Thymus (tissue), 11 donors: ENCODE data around the gene DMAC1. TPM values are rescaled to one million over a fixed set of nuclear protein-coding genes. Genes with fewer than 3 reads are reported as not detected.

ENCODE experiments used
- DNase-seq, 9 donors: peaks; one replicate each; pipeline ENCODE4 v3.0.0-alpha.2; 2013; ENCODE audit warnings: low spot score in 9 of 9, low read depth in 6 of 9, missing footprints in 1 of 9
- H3K27ac ChIP-seq, 2 donors: one replicate each; pipeline ENCODE4 v1.5.1; 2013; ENCODE audit warnings: control low read depth in 1 of 2, low read depth in 1 of 2, low read length in 1 of 2, mild to moderate bottlenecking in 1 of 2, moderate library complexity in 1 of 2
- H3K27me3 ChIP-seq, 2 donors: one replicate each; pipeline ENCODE4 v1.5.1; 2013; ENCODE audit warnings: low read length in 1 of 2; ENCODE audit not compliant: control insufficient read depth in 2 of 2, insufficient read depth in 1 of 2
- H3K36me3 ChIP-seq, 2 donors: one replicate each; pipeline ENCODE4 v1.5.1; 2013; ENCODE audit warnings: low read length in 1 of 2, mild to moderate bottlenecking in 1 of 2, moderate library complexity in 1 of 2; ENCODE audit not compliant: control insufficient read depth in 2 of 2, insufficient read depth in 2 of 2
- H3K4me1 ChIP-seq, 2 donors: one replicate each; pipeline ENCODE4 v1.5.1; 2013; ENCODE audit warnings: low read length in 2 of 2; ENCODE audit not compliant: control insufficient read depth in 2 of 2, insufficient read depth in 2 of 2
- H3K4me3 ChIP-seq, 2 donors: one replicate each; pipeline ENCODE4 v1.5.1; 2013; ENCODE audit warnings: low read length in 2 of 2, control low read depth in 1 of 2, mild to moderate bottlenecking in 1 of 2
- H3K9me3 ChIP-seq, 2 donors: one replicate each; pipeline ENCODE4 v1.5.1; 2013; ENCODE audit warnings: low read length in 1 of 2, mild to moderate bottlenecking in 1 of 2; ENCODE audit not compliant: control insufficient read depth in 2 of 2, insufficient read depth in 1 of 2
- WGBS: extraction: QIAGEN DNeasy Blood & Tissue Kit; methylation state at CpG from one replicate; pipeline ENCODE4 v1.1.7; 2013; 5-methylcytosine and 5-hydroxymethylcytosine counted together
- polyA plus RNA-seq: library from polyadenylated mRNA; stranded (reverse); fragments of 200-250 nt; gene quantifications from one replicate; pipeline ENCODE4 v1.2.3, GENCODE V29; 2013
- total RNA-seq: library from RNA; stranded (reverse); fragments of 120-200 nt; gene quantifications from one replicate; pipeline ENCODE4 v1.2.4, GENCODE V29; 2013
- donor health status: healthy.

DMAC1 gene
- total and polyA plus RNA-seq, 2 donors = 26.3 to 149 TPM

- 98% methylated on average over 2 of the region's 2 CpGs for WGBS
- no peak for DNase-seq
- no peak overlapping the region for H3K4me3 ChIP-seq
- no peak overlapping the region for H3K27ac ChIP-seq
- no peaks in the 10 kb centered on the region for H3K36me3 ChIP-seq
- peaks cover 18 to 24% of the 10 kb centered on the region in 2 donors for H3K4me1 ChIP-seq
- no peaks in the 10 kb centered on the region for H3K27me3 ChIP-seq
- no peaks in the 10 kb centered on the region for H3K9me3 ChIP-seq
Measured at GRCh38 chr9:7778851-7779600, 20.6 kb downstream of the DMAC1 start.

- no peak overlapping the region for H3K4me3 ChIP-seq
- no peaks in the 10 kb centered on the region for H3K27me3 ChIP-seq
- no peaks in the 10 kb centered on the region for H3K36me3 ChIP-seq
- no peaks in the 10 kb centered on the region for H3K9me3 ChIP-seq
- 96% methylated on average over 1 of the region's 1 CpG for WGBS
- DNase-seq = no peak
- peaks cover 10 to 12% of the 10 kb centered on the region in 2 donors for H3K4me1 ChIP-seq
- H3K27ac ChIP-seq = no peak overlapping the region
Measured at GRCh38 chr9:7777771-7778170, 21.8 kb downstream of the DMAC1 start.

GRCh38 chr9:7770111-7770510, 29.5 kb downstream of the DMAC1 start:
- H3K27me3 ChIP-seq = no peaks in the 10 kb centered on the region
- H3K4me1 ChIP-seq = no peaks in the 10 kb centered on the region
- H3K4me3 ChIP-seq = no peak overlapping the region
- WGBS = 19% methylated on average over 2 of the region's 2 CpGs
- no peak overlapping the region for H3K27ac ChIP-seq
- no peak for DNase-seq
- no peaks in the 10 kb centered on the region for H3K36me3 ChIP-seq
- no peaks in the 10 kb centered on the region for H3K9me3 ChIP-seq

- 36% methylated on average over 3 of the region's 3 CpGs for WGBS
- Histone ChIP-seq H3K9me3 (no peaks in the 10 kb centered on the region), H3K4me1 (no peaks in the 10 kb centered on the region), H3K4me3 (no peak overlapping the region), H3K36me3 (no peaks in the 10 kb centered on the region), H3K27me3 (no peaks in the 10 kb centered on the region), H3K27ac (no peak overlapping the region)
- no peak for DNase-seq
Measured at GRCh38 chr9:7762600-7762999, 37.0 kb downstream of the DMAC1 start.

GRCh38 chr9:7760014-7760415, 39.6 kb downstream of the DMAC1 start:
- WGBS = 94% methylated on average over 1 of the region's 1 CpG
- H3K27ac ChIP-seq = no peak overlapping the region
- H3K4me1 ChIP-seq = no peaks in the 10 kb centered on the region
- DNase-seq = no peak
- H3K9me3 ChIP-seq = no peaks in the 10 kb centered on the region
- H3K4me3 ChIP-seq = no peak overlapping the region
- no peaks in the 10 kb centered on the region for H3K36me3 ChIP-seq
- H3K27me3 ChIP-seq = no peaks in the 10 kb centered on the region

GRCh38 chr9:7756088-7756487, 43.5 kb downstream of the DMAC1 start:
- no peaks in the 10 kb centered on the region for H3K9me3 ChIP-seq
- H3K4me3 ChIP-seq = no peak overlapping the region
- no peak overlapping the region for H3K27ac ChIP-seq
- H3K27me3 ChIP-seq = no peaks in the 10 kb centered on the region
- peak in 3 of 9 donors; percentile 2 to 31 (median 5) for DNase-seq
- H3K4me1 ChIP-seq = no peaks in the 10 kb centered on the region
- H3K36me3 ChIP-seq = no peaks in the 10 kb centered on the region

- Histone ChIP-seq H3K4me1 (no peaks in the 10 kb centered on the region), H3K27ac (no peak overlapping the region), H3K4me3 (no peak overlapping the region), H3K27me3 (no peaks in the 10 kb centered on the region), H3K36me3 (no peaks in the 10 kb centered on the region), H3K9me3 (no peaks in the 10 kb centered on the region)
- DNase-seq = no peak
- 98% methylated on average over 2 of the region's 2 CpGs for WGBS
Measured at GRCh38 chr9:7752481-7752880, 47.1 kb downstream of the DMAC1 start.
